HG02943 (cell line): ENCODE data around the gene BRD3OS.
"Not testable (repeated sequence)": the region's sequence is repeated elsewhere in the genome, so short reads cannot be mapped to it uniquely, and the experiment has no call there.

Experiments used
- ATAC-seq: cut with Tn5 transposase; IDR thresholded peaks from one replicate; pipeline ENCODE4 v1.9.1; 2021; ENCODE audit warnings: mild to moderate bottlenecking, low read depth, moderate library complexity; ENCODE audit not compliant: unreplicated experiment

BRD3OS gene

GRCh38 chr9:134061019-134061687 lies 35.9 kb downstream of the BRD3OS start:
- ATAC-seq: no peak

- no peak for ATAC-seq
These were observed 36.5 kb downstream of the BRD3OS start for GRCh38 chr9:134061688-134062371.

- ATAC-seq: no peak
These were observed 37.3 kb downstream of the BRD3OS start for GRCh38 chr9:134062461-134063087.

- no peak for ATAC-seq
These were observed 37.8 kb downstream of the BRD3OS start for GRCh38 chr9:134063088-134063570.

GRCh38 chr9:134063571-134064450 lies 38.5 kb downstream of the BRD3OS start:
- ATAC-seq: no peak

GRCh38 chr9:134064711-134065110 lies 39.4 kb downstream of the BRD3OS start:
- no peak for ATAC-seq

GRCh38 chr9:134065612-134066419 lies 40.5 kb downstream of the BRD3OS start:
- ATAC-seq: no peak

- ATAC-seq: no peak
These were observed 41.2 kb downstream of the BRD3OS start for GRCh38 chr9:134066526-134066912.

- ATAC-seq: peak; percentile 9
These were observed 41.9 kb downstream of the BRD3OS start for GRCh38 chr9:134066913-134067851.

- ATAC-seq: peak; percentile 59
These were observed 42.8 kb downstream of the BRD3OS start, which contains the start of gene BRD3 for GRCh38 chr9:134067904-134068743. BRD3 (minus strand) TSS chr9:134068026; CDS start chr9:134053477, 14,549 bp downstream.

- no peak for ATAC-seq
These were observed 43.6 kb downstream of the BRD3OS start for GRCh38 chr9:134068744-134069479.

GRCh38 chr9:134069480-134070399 lies 44.5 kb downstream of the BRD3OS start:
- no peak for ATAC-seq

- no peak for ATAC-seq
These were observed 45.9 kb downstream of the BRD3OS start for GRCh38 chr9:134071149-134071548.

GRCh38 chr9:134072683-134073082 lies 47.4 kb downstream of the BRD3OS start:
- ATAC-seq: not testable (repeated sequence)

GRCh38 chr9:134073500-134073899 lies 48.2 kb downstream of the BRD3OS start:
- ATAC-seq: no peak

GRCh38 chr9:134075689-134076088 lies 50.4 kb downstream of the BRD3OS start:
- ATAC-seq: not testable (repeated sequence)
